Measurements from ENCODE around the gene TRAM2.

- TF ChIP-seq CTCF (conservative IDR thresholded peaks at IDR 0.05; ENCODE audit: low read depth, low read length) (no peak), EZH2 (IDR thresholded peaks at IDR 0.05; ENCODE audit: low read length, unreplicated experiment) (no peak)
These were observed 61.5 kb downstream of the TRAM2 start for GRCh38 chr6:52515219-52515960.

All from PC-3 (cell line).